Measurements from ENCODE around the gene GALNTL6.

DNA sequence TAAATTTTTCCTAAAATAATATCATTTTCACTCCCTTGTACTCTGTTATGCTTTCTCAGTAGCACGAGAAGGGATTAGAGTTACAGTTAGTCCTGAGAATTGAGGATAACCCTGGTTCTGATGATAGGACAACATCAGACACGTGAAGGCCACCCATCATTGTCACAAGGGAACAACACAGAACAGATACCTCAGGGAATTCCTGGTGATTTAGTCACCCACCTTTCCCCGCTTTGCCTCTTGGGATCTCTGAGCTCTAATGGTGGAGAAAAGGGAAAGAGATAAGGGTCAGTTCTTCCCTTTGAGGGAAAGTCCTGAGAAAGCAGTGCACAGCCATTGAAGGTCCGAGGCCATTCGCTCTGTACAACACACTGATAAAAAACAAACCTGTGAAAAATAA lies 1243.1 kb downstream of the GALNTL6 start:
- TF ChIP-seq CTCF (IDR thresholded peaks at IDR 0.05) (no peak), POLR2A (IDR thresholded peaks at IDR 0.05) (no peak)

All from testis (tissue), 2 donors.